Upper lobe of right lung (tissue), 1 donor: Measurements from ENCODE around the gene KRTAP27-1. TPM values are rescaled to one million over a fixed set of nuclear protein-coding genes. Genes with fewer than 3 reads are reported as not detected.

Source experiments
- ATAC-seq: fragments of 200-7000 bp; cut with Tn5 transposase; one replicate; pipeline ENCODE4 v1.9.1; 2020; ENCODE audit warnings: mild to moderate bottlenecking, moderate library complexity
- DNase-seq: peaks from one replicate; pipeline ENCODE4 v3.0.0-alpha.2; 2020
- H3K27ac ChIP-seq: fragments of 200-600 bp; one replicate; pipeline ENCODE4 v1.8.0; 2022
- H3K27me3 ChIP-seq: fragments of 200-600 bp; one replicate; pipeline ENCODE4 v1.8.0; 2022; ENCODE audit warnings: mild to moderate bottlenecking
- H3K36me3 ChIP-seq: fragments of 200-600 bp; one replicate; pipeline ENCODE4 v1.8.0; 2022
- H3K4me1 ChIP-seq: fragments of 200-600 bp; one replicate; pipeline ENCODE4 v1.8.0; 2022
- H3K4me3 ChIP-seq: fragments of 200-600 bp; one replicate; pipeline ENCODE4 v1.8.0; 2022; ENCODE audit warnings: mild to moderate bottlenecking
- H3K9me3 ChIP-seq: fragments of 200-600 bp; one replicate; pipeline ENCODE4 v1.8.0; 2022
- intact Hi-C: fragments of 100-400 bp; cut with DNase I; formaldehyde crosslinking; loops from one replicate; pipeline ENCODE4 v1.11.0; 2022
- total RNA-seq: library from RNA; stranded (reverse); fragmentation: NEBNext Ultra II Directional; extraction: Animal tissue kit (Norgen Biotek cat#: 25700); gene quantifications from one replicate; pipeline ENCODE4 v1.2.1, GENCODE V29; 2021
- TF ChIP-seq, protein P1 (sequence below): fragments of 200-600 bp; IDR thresholded peaks from one replicate; pipeline ENCODE4 v1.8.0; 2022; ENCODE audit warnings: antibody characterized with exemption
- donor health status: DM: no; HTN: yes; CAD: no; lungs with severe emphysema.

KRTAP27-1 gene
- total RNA-seq, 1 donor from 2014 or later = not detected

- TF ChIP-seq, protein P1, sequence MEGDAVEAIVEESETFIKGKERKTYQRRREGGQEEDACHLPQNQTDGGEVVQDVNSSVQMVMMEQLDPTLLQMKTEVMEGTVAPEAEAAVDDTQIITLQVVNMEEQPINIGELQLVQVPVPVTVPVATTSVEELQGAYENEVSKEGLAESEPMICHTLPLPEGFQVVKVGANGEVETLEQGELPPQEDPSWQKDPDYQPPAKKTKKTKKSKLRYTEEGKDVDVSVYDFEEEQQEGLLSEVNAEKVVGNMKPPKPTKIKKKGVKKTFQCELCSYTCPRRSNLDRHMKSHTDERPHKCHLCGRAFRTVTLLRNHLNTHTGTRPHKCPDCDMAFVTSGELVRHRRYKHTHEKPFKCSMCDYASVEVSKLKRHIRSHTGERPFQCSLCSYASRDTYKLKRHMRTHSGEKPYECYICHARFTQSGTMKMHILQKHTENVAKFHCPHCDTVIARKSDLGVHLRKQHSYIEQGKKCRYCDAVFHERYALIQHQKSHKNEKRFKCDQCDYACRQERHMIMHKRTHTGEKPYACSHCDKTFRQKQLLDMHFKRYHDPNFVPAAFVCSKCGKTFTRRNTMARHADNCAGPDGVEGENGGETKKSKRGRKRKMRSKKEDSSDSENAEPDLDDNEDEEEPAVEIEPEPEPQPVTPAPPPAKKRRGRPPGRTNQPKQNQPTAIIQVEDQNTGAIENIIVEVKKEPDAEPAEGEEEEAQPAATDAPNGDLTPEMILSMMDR = no peak
- intact Hi-C loops = no loop called here
- H3K27me3 ChIP-seq = no peaks in the 10 kb centered on the region
- H3K4me1 ChIP-seq = no peaks in the 10 kb centered on the region
- no peak overlapping the region for H3K4me3 ChIP-seq
- DNase-seq = no peak
- no peak overlapping the region for H3K27ac ChIP-seq
- ATAC-seq = no peak
- H3K9me3 ChIP-seq = no peaks in the 10 kb centered on the region
- no peaks in the 10 kb centered on the region for H3K36me3 ChIP-seq
Measured at GRCh38 chr21:30326390-30326789, 11.1 kb downstream of the KRTAP27-1 start.

GRCh38 chr21:30320215-30320614 is 17.3 kb downstream of the KRTAP27-1 start, which contains the start of gene KRTAP26-1:
Gene KRTAP26-1 (minus strand): TSS chr21:30320315. CDS start chr21:30320035, 280 bp downstream.
- ATAC-seq (no peak), DNase-seq (no peak)
- H3K27me3 ChIP-seq = no peaks in the 10 kb centered on the region
- H3K4me1 ChIP-seq = no peaks in the 10 kb centered on the region
- TF ChIP-seq, protein P1 = no peak
- no peak within 1 kb of the TSS for H3K4me3 ChIP-seq
- no peaks in the 10 kb centered on the region for H3K36me3 ChIP-seq
- intact Hi-C loops = no loop called here
- H3K9me3 ChIP-seq = no peaks in the 10 kb centered on the region
- no peak within 1 kb of the TSS for H3K27ac ChIP-seq

DNA sequence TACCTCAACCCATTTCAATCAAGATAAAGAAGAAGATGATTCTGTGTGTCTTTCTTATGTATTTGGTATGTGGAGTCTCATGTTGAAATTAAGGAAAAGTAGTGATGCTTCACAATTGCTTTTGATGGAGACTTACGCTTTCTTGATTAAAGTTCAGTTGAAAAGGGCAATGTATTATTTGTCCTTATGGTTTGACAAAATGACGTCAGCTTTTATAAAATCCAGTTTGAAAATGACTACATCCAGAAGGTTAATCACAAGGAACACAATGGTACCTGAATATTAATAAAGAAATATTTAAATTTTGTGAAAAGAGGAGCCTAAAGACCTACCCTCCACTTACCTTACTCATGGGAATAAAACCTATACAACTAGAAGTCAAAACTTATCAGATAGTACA is 21.8 kb downstream of the KRTAP27-1 start:
- H3K27ac ChIP-seq = no peak overlapping the region
- H3K4me3 ChIP-seq = no peak overlapping the region
- no peaks in the 10 kb centered on the region for H3K9me3 ChIP-seq
- ATAC-seq (no peak), DNase-seq (no peak)
- TF ChIP-seq, protein P1 = no peak
- no peaks in the 10 kb centered on the region for H3K36me3 ChIP-seq
- intact Hi-C loops = no loop called here
- no peaks in the 10 kb centered on the region for H3K4me1 ChIP-seq
- no peaks in the 10 kb centered on the region for H3K27me3 ChIP-seq

DNA sequence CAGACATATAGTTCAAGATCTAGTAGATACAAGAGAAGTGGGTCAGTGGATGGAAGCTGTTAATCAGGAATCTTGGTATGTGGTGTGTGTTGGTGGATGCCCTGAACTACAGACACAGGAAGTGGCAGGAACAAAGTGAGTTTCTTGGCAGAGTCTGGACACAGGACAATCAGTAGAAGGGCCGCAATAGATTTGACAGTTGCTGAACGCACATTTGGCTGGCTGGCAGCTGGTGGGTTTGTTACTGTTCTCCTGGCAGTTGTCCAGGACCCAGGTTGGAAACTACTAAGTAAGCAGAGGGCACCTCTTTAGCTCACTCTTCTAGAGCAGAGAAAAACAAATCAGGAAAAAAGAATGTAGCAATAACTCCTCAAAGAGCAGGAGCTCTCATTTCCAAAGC is 30.6 kb downstream of the KRTAP27-1 start:
- TF ChIP-seq, protein P1 = no peak
- H3K9me3 ChIP-seq = no peaks in the 10 kb centered on the region
- intact Hi-C loops = no loop called here
- H3K27ac ChIP-seq = no peak overlapping the region
- no peak for ATAC-seq
- no peak overlapping the region for H3K4me3 ChIP-seq
- no peaks in the 10 kb centered on the region for H3K27me3 ChIP-seq
- no peaks in the 10 kb centered on the region for H3K4me1 ChIP-seq
- no peaks in the 10 kb centered on the region for H3K36me3 ChIP-seq
- DNase-seq = no peak

- Histone ChIP-seq H3K9me3 (no peaks in the 10 kb centered on the region), H3K27me3 (no peaks in the 10 kb centered on the region), H3K4me1 (no peaks in the 10 kb centered on the region), H3K27ac (no peak overlapping the region), H3K36me3 (no peaks in the 10 kb centered on the region), H3K4me3 (no peak overlapping the region)
- intact Hi-C loops = no loop called here
- DNase-seq = no peak
- TF ChIP-seq, protein P1 = no peak
- ATAC-seq = no peak
Measured at GRCh38 chr21:30305136-30305535, 32.4 kb downstream of the KRTAP27-1 start.

DNA sequence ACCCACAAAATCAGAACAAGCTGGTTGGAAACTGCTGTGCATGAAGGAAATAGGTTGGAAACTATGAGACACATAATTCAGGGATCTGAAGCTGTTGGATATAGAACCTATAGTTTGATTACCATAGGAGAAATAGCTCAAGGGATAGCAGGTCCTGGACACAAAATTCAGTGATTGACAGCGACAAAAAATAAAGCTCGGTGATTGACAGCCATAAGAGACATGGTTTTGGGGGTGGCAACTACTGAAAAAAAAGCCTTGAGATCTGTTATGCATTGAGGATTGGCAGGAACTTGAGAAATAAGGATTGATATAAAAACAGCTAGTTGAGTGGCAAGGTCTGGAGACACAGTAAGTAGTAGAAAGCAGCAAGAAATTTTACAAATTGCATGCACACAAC is 48.3 kb downstream of the KRTAP27-1 start, which contains the start of gene KRTAP25-1:
Gene KRTAP25-1, minus strand, starts transcription at position 300 of the 400 bp plus-strand sequence. Its CDS starts 24 bp downstream, at position 276.
- no peaks in the 10 kb centered on the region for H3K27me3 ChIP-seq
- no peak within 1 kb of the TSS for H3K4me3 ChIP-seq
- H3K9me3 ChIP-seq = no peaks in the 10 kb centered on the region
- H3K36me3 ChIP-seq = no peaks in the 10 kb centered on the region
- TF ChIP-seq, protein P1 = no peak
- H3K27ac ChIP-seq = no peak within 1 kb of the TSS
- ATAC-seq = no peak
- DNase-seq = no peak
- no peaks in the 10 kb centered on the region for H3K4me1 ChIP-seq
- intact Hi-C loops = no loop called here
